A549 (cell line): ENCODE results near the gene NHSL2. TPM values are rescaled to one million over a fixed set of nuclear protein-coding genes. Genes with fewer than 3 reads are reported as not detected.

Source experiments
- ATAC-seq, 2 experiments: fragments of 200-7000 bp in 1 of 2; fragments of >200 bp in 1 of 2; cut with Nextera tagmentation in 1 of 2; cut with Tn5 transposase in 1 of 2; 3 replicates each; pipeline versions ENCODE4 v1.8.0 to v1.9.1; 2018 to 2020; ENCODE audit warnings: mild to moderate bottlenecking in 1 of 2, moderate library complexity in 1 of 2
- CTCF ChIA-PET: fragments of 300-600 bp; sonication (Branson Sonifier 250); formaldehyde crosslinking; extraction: SDS; loops from one replicate; lab custom pipeline; 2021; ENCODE audit warnings: antibody characterized with exemption, inconsistent platforms; lab: Yijun Ruan, JAX
- POLR2A ChIA-PET: fragments of 350-600 bp; formaldehyde crosslinking; extraction: SDS; loops from one replicate; lab custom pipeline; 2021; ENCODE audit warnings: antibody characterized with exemption, inconsistent platforms; lab: Yijun Ruan, JAX
- DNase-seq, 2 experiments: peaks; one replicate each; pipeline versions ENCODE4 v3.0.0 to v3.0.0-alpha.2; 2011 to 2016; ENCODE audit warnings: low read depth in 1 of 2, low spot score in 1 of 2
- FAIRE-seq: peaks from 2 replicates; lab custom pipeline; 2011; peaks lifted over from hg19 to GRCh38; lab: Jason Lieb, UNC
- H3K27ac ChIP-seq, 2 experiments: fragments of >200 bp; sonication (Bioruptor Twin); formaldehyde crosslinking; 3 replicates each; pipeline ENCODE4 v1.5.1; 2016 to 2017
- H3K4me1 ChIP-seq: fragments of >200 bp; sonication (Bioruptor Twin); formaldehyde crosslinking; 3 replicates; pipeline ENCODE4 v1.6.1; 2016
- H3K4me2 ChIP-seq: fragments of >200 bp; sonication (Bioruptor Twin); formaldehyde crosslinking; 3 replicates; pipeline ENCODE4 v1.6.1; 2016
- H3K4me3 ChIP-seq: fragments of >200 bp; sonication (Bioruptor Twin); formaldehyde crosslinking; 3 replicates; pipeline ENCODE4 v1.5.1; 2016
- H3K9me3 ChIP-seq: fragments of >200 bp; sonication (Bioruptor Twin); formaldehyde crosslinking; 3 replicates; pipeline ENCODE4 v1.6.1; 2016
- EHMT2 ChIP-seq: fragments of 200-600 bp; sonication (generic); IDR thresholded peaks from 2 replicates; pipeline ENCODE4 v1.6.1; 2016; ENCODE audit warnings: antibody characterized with exemption, low read depth, mild to moderate bottlenecking, moderate library complexity
- FOXS1 ChIP-seq: fragments of 250-450 bp; sonication (Bioruptor Pico); IDR thresholded peaks from 2 replicates; pipeline ENCODE4 v1.5.0; 2020; ENCODE audit warnings: mild to moderate bottlenecking, moderate library complexity
- HDAC2 ChIP-seq: fragments of 200-600 bp; sonication (generic); IDR thresholded peaks from 2 replicates; pipeline ENCODE4 v1.6.1; 2016
- JUN ChIP-seq, 2 experiments: fragments of >200 bp; sonication (Bioruptor Twin); formaldehyde crosslinking; IDR thresholded peaks; 2 replicates in 1 of 2; 3 replicates in 1 of 2; pipeline ENCODE4 v1.6.1; 2016 to 2017
- MAFK ChIP-seq: fragments of 450-650 bp; IDR thresholded peaks from 2 replicates; pipeline ENCODE4 v1.6.1; 2014; ENCODE audit not compliant: partially characterized antibody
- MAZ ChIP-seq: fragments of 150-350 bp; IDR thresholded peaks from 2 replicates; pipeline ENCODE4 v1.6.1; 2014; ENCODE audit warnings: antibody characterized with exemption, low read depth, low read length, borderline replicate concordance
- MYC ChIP-seq: IDR thresholded peaks from 2 replicates; pipeline ENCODE4 v1.6.1; 2012; ENCODE audit warnings: mild to moderate bottlenecking, inconsistent platforms, low read length, improper control_type of control experiment, borderline replicate concordance
- NFE2L2 ChIP-seq: fragments of 150-350 bp; conservative IDR thresholded peaks from 2 replicates; pipeline ENCODE4 v1.6.1; 2014; ENCODE audit warnings: low read length
- POLR2A ChIP-seq: IDR thresholded peaks from 2 replicates; pipeline ENCODE4 v1.6.1; 2012; ENCODE audit warnings: mild to moderate bottlenecking, low read length
- POLR2AphosphoS2 ChIP-seq: conservative IDR thresholded peaks from 2 replicates; pipeline ENCODE4 v1.6.1; 2012; ENCODE audit warnings: low read length, improper control_type of control experiment, inconsistent platforms
- RFX5 ChIP-seq: fragments of 450-650 bp; IDR thresholded peaks from 2 replicates; pipeline ENCODE4 v1.7.1; 2014; ENCODE audit warnings: antibody characterized with exemption, mild to moderate bottlenecking, moderate library complexity
- SMC3 ChIP-seq: fragments of >200 bp; sonication (Bioruptor Twin); formaldehyde crosslinking; IDR thresholded peaks from 3 replicates; pipeline ENCODE4 v1.6.1; 2018; ENCODE audit warnings: inconsistent platforms
- ZC3H11A ChIP-seq: fragments of 450-650 bp; IDR thresholded peaks from 2 replicates; pipeline ENCODE4 v1.6.1; 2014; ENCODE audit warnings: antibody characterized with exemption, mild to moderate bottlenecking
- ZFP36 ChIP-seq: fragments of 450-650 bp; IDR thresholded peaks from 2 replicates; pipeline ENCODE4 v1.6.1; 2014; ENCODE audit warnings: borderline replicate concordance; ENCODE audit not compliant: partially characterized antibody
- WGBS: methylation state at CpG from one replicate; pipeline ENCODE4 v1.1.6; 2017; ENCODE audit errors: missing lambda C conversion rate; 5-methylcytosine and 5-hydroxymethylcytosine counted together
- polyA plus RNA-seq, 4 experiments: library from polyadenylated mRNA; depleted of rRNA in 3 of 4; stranded (reverse); fragments of >200 nt; fragmentation: RNase III in 1 of 4; extraction: RNeasy Plus Mini Kit Qiagen cat#74134 plus additional on column Dnase treatment in 1 of 4; gene quantifications; 2 replicates in 3 of 4; 3 replicates in 1 of 4; pipeline ENCODE4 v1.2.3, GENCODE V29; 2011 to 2017
- TF ChIP-seq, protein P1 (sequence below): fragments of >200 bp; sonication (Bioruptor Twin); formaldehyde crosslinking; IDR thresholded peaks from 2 replicates; pipeline ENCODE4 v1.6.1; 2016
- TF ChIP-seq, protein P2 (sequence below): IDR thresholded peaks from 2 replicates; pipeline ENCODE4 v1.6.1; 2012; ENCODE audit warnings: low read depth, borderline replicate concordance
- TF ChIP-seq, protein P3 (sequence below): fragments of 250-450 bp; sonication (Bioruptor Pico); IDR thresholded peaks from 2 replicates; pipeline ENCODE4 v1.5.0; 2020; ENCODE audit warnings: low read depth, mild to moderate bottlenecking, moderate library complexity
- TF ChIP-seq, protein P4 (sequence below): IDR thresholded peaks from 2 replicates; pipeline ENCODE4 v1.6.1; 2012

Gene NHSL2
- polyA plus RNA-seq, 2 of the 4 experiments (the other 2 are of a cell fraction) = 0.26 to 0.48 TPM

DNA sequence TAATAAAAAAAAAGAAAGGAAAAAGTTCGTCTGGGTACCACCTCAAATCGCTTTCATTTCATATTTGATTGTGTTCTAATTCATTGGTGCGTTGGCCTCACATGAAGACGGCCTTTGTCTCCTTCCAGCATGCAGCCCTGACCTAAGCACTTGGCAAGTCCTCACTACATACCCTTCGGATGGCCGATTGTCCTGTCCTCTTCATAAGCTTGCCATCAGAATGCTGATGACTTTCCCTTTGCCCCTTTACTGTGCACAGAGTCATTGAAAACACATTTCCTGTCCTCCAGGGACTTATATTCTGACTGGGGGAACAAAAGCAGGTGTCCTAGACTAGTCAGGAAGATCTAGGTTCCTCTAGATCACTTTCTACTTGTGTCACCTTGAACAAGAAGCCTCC, 178.1 kb downstream of the NHSL2 start:
- no peaks in the 10 kb centered on the region for H3K9me3 ChIP-seq
- no peak for TF ChIP-seq HDAC2
- no peak for FAIRE-seq
- ChIA-PET CTCF (no interaction called here), POLR2A (no interaction called here)
- no peak for DNase-seq
- no peak overlapping the region for H3K27ac ChIP-seq
- no peak overlapping the region for H3K4me3 ChIP-seq
- 60% methylated on average over 6 of the region's 6 CpGs for WGBS
- ATAC-seq = no peak
- H3K4me2 ChIP-seq = no peak overlapping the region
- no peaks in the 10 kb centered on the region for H3K4me1 ChIP-seq

DNA sequence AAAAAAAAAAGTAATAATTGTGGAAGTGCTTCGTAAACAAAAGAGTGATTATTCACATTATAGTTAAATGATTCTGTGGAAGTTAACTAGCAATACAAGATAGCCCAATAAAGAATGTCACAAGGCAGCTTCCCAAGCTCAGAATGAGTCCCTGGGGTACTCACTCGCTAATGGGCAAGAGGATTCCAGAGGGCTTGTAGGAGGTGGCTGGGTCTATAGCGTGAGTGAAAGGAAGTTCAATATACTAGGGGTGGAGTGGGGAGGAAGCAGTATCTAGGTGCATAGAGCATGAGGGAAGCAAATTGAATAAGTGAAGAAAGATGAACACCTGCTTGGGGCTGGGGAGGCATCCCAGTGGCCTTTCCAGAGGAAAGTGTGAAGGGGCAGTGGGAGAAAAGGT, 178.6 kb downstream of the NHSL2 start:
- TF ChIP-seq MYC = no peak
- TF ChIP-seq, protein P1, sequence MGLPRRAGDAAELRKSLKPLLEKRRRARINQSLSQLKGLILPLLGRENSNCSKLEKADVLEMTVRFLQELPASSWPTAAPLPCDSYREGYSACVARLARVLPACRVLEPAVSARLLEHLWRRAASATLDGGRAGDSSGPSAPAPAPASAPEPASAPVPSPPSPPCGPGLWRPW = no peak
- no peak for TF ChIP-seq FOXS1 (CRISPR knock-in tag)
- TF ChIP-seq SMC3 = no peak
- TF ChIP-seq, protein P2, sequence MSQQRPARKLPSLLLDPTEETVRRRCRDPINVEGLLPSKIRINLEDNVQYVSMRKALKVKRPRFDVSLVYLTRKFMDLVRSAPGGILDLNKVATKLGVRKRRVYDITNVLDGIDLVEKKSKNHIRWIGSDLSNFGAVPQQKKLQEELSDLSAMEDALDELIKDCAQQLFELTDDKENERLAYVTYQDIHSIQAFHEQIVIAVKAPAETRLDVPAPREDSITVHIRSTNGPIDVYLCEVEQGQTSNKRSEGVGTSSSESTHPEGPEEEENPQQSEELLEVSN = no peak
- TF ChIP-seq MAZ = no peak
- no peak for TF ChIP-seq JUN (IDR thresholded peaks at IDR 0.05)
- TF ChIP-seq ZFP36 = no peak
- no peak for TF ChIP-seq POLR2AphosphoS2
- TF ChIP-seq, all 56 proteins: peak for 0
- no peak overlapping the region for H3K27ac ChIP-seq
- 71% methylated on average over 3 of the region's 3 CpGs for WGBS
- H3K4me2 ChIP-seq = no peak overlapping the region
- H3K4me3 ChIP-seq = no peak overlapping the region
- no peak for DNase-seq
- no peaks in the 10 kb centered on the region for H3K9me3 ChIP-seq
- POLR2A ChIA-PET = no interaction called here
- no peak for ATAC-seq
- CTCF ChIA-PET = no interaction called here
- no peaks in the 10 kb centered on the region for H3K4me1 ChIP-seq
- no peak for FAIRE-seq

DNA sequence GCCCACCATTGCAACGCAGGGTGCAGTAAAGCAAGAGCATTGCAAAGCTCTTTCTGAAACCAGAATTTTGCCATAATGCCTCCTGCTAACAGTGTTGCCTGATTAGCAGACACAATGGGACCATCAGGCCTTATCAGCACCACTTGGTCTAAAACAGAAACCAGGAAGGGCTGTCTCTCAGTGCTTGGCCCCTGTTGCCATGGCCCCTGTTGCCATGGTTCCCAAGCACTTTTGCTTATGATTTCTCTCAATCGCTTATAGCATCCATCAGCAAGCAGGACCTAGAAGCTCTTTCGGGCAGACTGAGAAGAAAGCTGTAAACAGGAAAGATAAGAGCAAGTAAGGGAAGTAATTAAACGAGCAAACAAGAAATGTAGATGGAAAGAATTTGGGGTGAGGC, 184.2 kb downstream of the NHSL2 start:
- TF ChIP-seq JUN (IDR thresholded peaks at IDR 0.05) (no peak), ZC3H11A (no peak)
- H3K4me2 ChIP-seq = no peak overlapping the region
- no peak overlapping the region for H3K27ac ChIP-seq
- H3K4me3 ChIP-seq = no peak overlapping the region
- no peaks in the 10 kb centered on the region for H3K4me1 ChIP-seq
- 62% methylated on average over 4 of the region's 4 CpGs for WGBS
- POLR2A ChIA-PET = no interaction called here
- DNase-seq (no peak), ATAC-seq (no peak), FAIRE-seq (no peak)
- CTCF ChIA-PET = interaction anchor here (1.1 kb wide), 1 partner anchor 76 kb away, joined by 4 read pairs; no protein-coding TSS in a partner anchor
- no peaks in the 10 kb centered on the region for H3K9me3 ChIP-seq

DNA sequence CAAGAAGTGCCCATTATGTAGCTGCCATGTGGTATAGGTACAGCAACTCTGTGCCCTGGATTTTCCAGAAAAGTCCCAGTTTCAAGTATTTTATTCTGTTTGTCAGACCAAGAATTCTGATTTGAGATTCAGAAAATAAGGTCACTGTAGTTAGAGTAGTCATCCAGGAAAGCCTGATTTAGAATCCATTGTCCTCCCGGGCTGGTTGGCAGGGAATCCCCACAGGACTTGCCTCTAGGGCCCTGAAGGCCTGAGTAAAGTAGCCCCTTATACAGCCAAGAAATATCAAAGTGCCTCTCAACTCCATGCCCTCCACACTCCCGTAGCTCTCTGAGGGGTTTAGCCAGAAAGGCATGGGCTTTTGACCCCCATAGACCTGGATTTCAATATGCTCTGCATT, 184.7 kb downstream of the NHSL2 start:
- Histone ChIP-seq H3K4me3 (no peak overlapping the region), H3K27ac (no peak overlapping the region), H3K4me2 (no peak overlapping the region), H3K9me3 (no peaks in the 10 kb centered on the region), H3K4me1 (no peaks in the 10 kb centered on the region)
- WGBS = 33% methylated on average over 2 of the region's 2 CpGs
- CTCF ChIA-PET = interaction anchor here (1.1 kb wide), 1 partner anchor 76 kb away, joined by 4 read pairs; no protein-coding TSS in a partner anchor
- FAIRE-seq (no peak), DNase-seq (no peak), ATAC-seq (no peak)
- TF ChIP-seq, protein P3, sequence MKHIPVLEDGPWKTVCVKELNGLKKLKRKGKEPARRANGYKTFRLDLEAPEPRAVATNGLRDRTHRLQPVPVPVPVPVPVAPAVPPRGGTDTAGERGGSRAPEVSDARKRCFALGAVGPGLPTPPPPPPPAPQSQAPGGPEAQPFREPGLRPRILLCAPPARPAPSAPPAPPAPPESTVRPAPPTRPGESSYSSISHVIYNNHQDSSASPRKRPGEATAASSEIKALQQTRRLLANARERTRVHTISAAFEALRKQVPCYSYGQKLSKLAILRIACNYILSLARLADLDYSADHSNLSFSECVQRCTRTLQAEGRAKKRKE = no peak
- no peak for TF ChIP-seq POLR2A
- no peak for TF ChIP-seq MAFK
- TF ChIP-seq RFX5 = no peak
- TF ChIP-seq, protein P4, sequence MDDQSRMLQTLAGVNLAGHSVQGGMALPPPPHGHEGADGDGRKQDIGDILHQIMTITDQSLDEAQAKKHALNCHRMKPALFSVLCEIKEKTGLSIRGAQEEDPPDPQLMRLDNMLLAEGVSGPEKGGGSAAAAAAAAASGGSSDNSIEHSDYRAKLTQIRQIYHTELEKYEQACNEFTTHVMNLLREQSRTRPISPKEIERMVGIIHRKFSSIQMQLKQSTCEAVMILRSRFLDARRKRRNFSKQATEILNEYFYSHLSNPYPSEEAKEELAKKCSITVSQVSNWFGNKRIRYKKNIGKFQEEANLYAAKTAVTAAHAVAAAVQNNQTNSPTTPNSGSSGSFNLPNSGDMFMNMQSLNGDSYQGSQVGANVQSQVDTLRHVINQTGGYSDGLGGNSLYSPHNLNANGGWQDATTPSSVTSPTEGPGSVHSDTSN = no peak
- TF ChIP-seq HDAC2 = no peak
- no peak for TF ChIP-seq NFE2L2
- TF ChIP-seq EHMT2 = no peak
- TF ChIP-seq, all 56 proteins: peak for 0
- POLR2A ChIA-PET = no interaction called here
